ENCODE data around the gene OTOG.

OTOG gene

GRCh38 chr11:17547051-17547577 is at the start of gene OTOG:
Gene OTOG (plus strand): TSS chr11:17547259. CDS start chr11:17547373, 114 bp downstream.
- Histone ChIP-seq H3K4me1 (ENCODE audit: control insufficient read depth in 1 of 2, insufficient read depth in 1 of 2, low read depth in 1 of 2, low read length in 1 of 2) (peaks cover 0 to 4% of the 10 kb centered on the region in 2 experiments), H3K27ac (no peak within 1 kb of the TSS), H3K9me3 (no peaks in the 10 kb centered on the region), H3K36me3 (no peaks in the 10 kb centered on the region), H3K4me3 (ENCODE audit: low read depth in 1 of 2, low read length in 1 of 2) (no peak within 1 kb of the TSS), H3K27me3 (peaks cover 74% of the 10 kb centered on the region)
- no peak for TF ChIP-seq CTCF (IDR thresholded peaks at IDR 0.05)

- no peaks in the 10 kb centered on the region for H3K36me3 ChIP-seq
- H3K9me3 ChIP-seq = no peaks in the 10 kb centered on the region
- H3K4me1 ChIP-seq (ENCODE audit: control insufficient read depth in 1 of 2, insufficient read depth in 1 of 2, low read depth in 1 of 2, low read length in 1 of 2) = peaks cover 7 to 9% of the 10 kb centered on the region in 2 experiments
- no peak overlapping the region for H3K27ac ChIP-seq
- no peak for TF ChIP-seq CTCF (IDR thresholded peaks at IDR 0.05)
- no peak overlapping the region for H3K4me3 ChIP-seq (ENCODE audit: low read depth in 1 of 2, low read length in 1 of 2)
- no peaks in the 10 kb centered on the region for H3K27me3 ChIP-seq
Measured at GRCh38 chr11:17498058-17498457, 49.0 kb upstream of the OTOG start.

GRCh38 chr11:17498475-17498874 is 48.6 kb upstream of the OTOG start:
- peaks cover 7 to 9% of the 10 kb centered on the region in 2 experiments for H3K4me1 ChIP-seq (ENCODE audit: control insufficient read depth in 1 of 2, insufficient read depth in 1 of 2, low read depth in 1 of 2, low read length in 1 of 2)
- no peak overlapping the region for H3K4me3 ChIP-seq (ENCODE audit: low read depth in 1 of 2, low read length in 1 of 2)
- no peaks in the 10 kb centered on the region for H3K27me3 ChIP-seq
- no peaks in the 10 kb centered on the region for H3K9me3 ChIP-seq
- H3K36me3 ChIP-seq = no peaks in the 10 kb centered on the region
- H3K27ac ChIP-seq = no peak overlapping the region
- no peak for TF ChIP-seq CTCF (IDR thresholded peaks at IDR 0.05)

- Histone ChIP-seq H3K9me3 (no peaks in the 10 kb centered on the region), H3K4me3 (ENCODE audit: low read depth in 1 of 2, low read length in 1 of 2) (no peak overlapping the region), H3K36me3 (no peaks in the 10 kb centered on the region), H3K27me3 (no peaks in the 10 kb centered on the region), H3K27ac (no peak overlapping the region), H3K4me1 (ENCODE audit: control insufficient read depth in 1 of 2, insufficient read depth in 1 of 2, low read depth in 1 of 2, low read length in 1 of 2) (peaks cover 7 to 9% of the 10 kb centered on the region in 2 experiments)
- no peak for TF ChIP-seq CTCF (IDR thresholded peaks at IDR 0.05)
Measured at GRCh38 chr11:17500673-17501072, 46.4 kb upstream of the OTOG start.

- Histone ChIP-seq H3K9me3 (no peaks in the 10 kb centered on the region), H3K36me3 (no peaks in the 10 kb centered on the region), H3K27me3 (peaks cover 6% of the 10 kb centered on the region), H3K4me1 (ENCODE audit: control insufficient read depth in 1 of 2, insufficient read depth in 1 of 2, low read depth in 1 of 2, low read length in 1 of 2) (peaks cover 7 to 9% of the 10 kb centered on the region in 2 experiments), H3K4me3 (ENCODE audit: low read depth in 1 of 2, low read length in 1 of 2) (no peak overlapping the region), H3K27ac (no peak overlapping the region)
- TF ChIP-seq CTCF (IDR thresholded peaks at IDR 0.05) = no peak
Measured at GRCh38 chr11:17502630-17503029, 44.4 kb upstream of the OTOG start.
